GM19372 (cell line): Measurements from ENCODE around the gene CRIM1.
"Not testable (repeated sequence)": the region's sequence is repeated elsewhere in the genome, so short reads cannot be mapped to it uniquely, and the experiment has no call there.

Source experiments
- ATAC-seq: cut with Tn5 transposase; IDR thresholded peaks from one replicate; pipeline ENCODE4 v1.9.1; 2021; ENCODE audit warnings: mild to moderate bottlenecking, low read depth, moderate library complexity; ENCODE audit not compliant: unreplicated experiment

The CRIM1 gene

GRCh38 chr2:36355151-36355889, at the start of gene CRIM1:
Gene CRIM1, plus strand, starts transcription at chr2:36355778. Its CDS starts 515 bp downstream, at chr2:36356293.
- ATAC-seq = peak; percentile 47

GRCh38 chr2:36307441-36307840, 48.1 kb upstream of the CRIM1 start:
- ATAC-seq = no peak

- ATAC-seq = not testable (repeated sequence)
Measured at GRCh38 chr2:36310444-36310843, 45.1 kb upstream of the CRIM1 start.

- ATAC-seq = no peak
Measured at GRCh38 chr2:36318547-36318946, 37.0 kb upstream of the CRIM1 start.

- ATAC-seq = no peak
Measured at GRCh38 chr2:36322108-36322507, 33.5 kb upstream of the CRIM1 start.

GRCh38 chr2:36326286-36326685, 29.3 kb upstream of the CRIM1 start:
- no peak for ATAC-seq

GRCh38 chr2:36329251-36329650, 26.3 kb upstream of the CRIM1 start:
- ATAC-seq = no peak

GRCh38 chr2:36329746-36330472, 25.7 kb upstream of the CRIM1 start:
- ATAC-seq = no peak

GRCh38 chr2:36330473-36331395, 24.8 kb upstream of the CRIM1 start:
- ATAC-seq = no peak

- ATAC-seq = no peak
Measured at GRCh38 chr2:36333350-36334012, 22.1 kb upstream of the CRIM1 start.

GRCh38 chr2:36335597-36335996, 20.0 kb upstream of the CRIM1 start:
- no peak for ATAC-seq

- no peak for ATAC-seq
Measured at GRCh38 chr2:36336321-36336720, 19.3 kb upstream of the CRIM1 start.

GRCh38 chr2:36337354-36337753, 18.2 kb upstream of the CRIM1 start:
- peak; percentile 60 for ATAC-seq

GRCh38 chr2:36338124-36338826, 17.3 kb upstream of the CRIM1 start:
- ATAC-seq = no peak

GRCh38 chr2:36338827-36339145, 16.8 kb upstream of the CRIM1 start:
- no peak for ATAC-seq

GRCh38 chr2:36339607-36340218, 15.9 kb upstream of the CRIM1 start:
- ATAC-seq = no peak

GRCh38 chr2:36343606-36344005, 12.0 kb upstream of the CRIM1 start:
- no peak for ATAC-seq

- ATAC-seq = no peak
Measured at GRCh38 chr2:36348721-36349120, 6.9 kb upstream of the CRIM1 start.

- no peak for ATAC-seq
Measured at GRCh38 chr2:36351291-36351690, 4.3 kb upstream of the CRIM1 start.
